K562 (cell line): Measurements from ENCODE around the gene CFAP141. TPM values are rescaled to one million over a fixed set of nuclear protein-coding genes. Genes with fewer than 3 reads are reported as not detected.

Source experiments
- ELF1 ChIP-seq: fragments of 200-800 bp; sonication (Bioruptor generic); IDR thresholded peaks from 2 replicates; pipeline ENCODE4 v1.6.1; 2016; ENCODE audit warnings: missing genetic modification characterization, missing compliant biosample characterization
- GATAD2B ChIP-seq: fragments of 450-650 bp; IDR thresholded peaks from 2 replicates; pipeline ENCODE4 v1.6.1; 2017; ENCODE audit warnings: mild to moderate bottlenecking, borderline replicate concordance
- NR4A1 ChIP-seq, 2 experiments: fragments of 250-450 bp in 1 of 2; fragments of 450-650 bp in 1 of 2; sonication (Bioruptor Pico) in 1 of 2; IDR thresholded peaks; 2 replicates each; pipeline versions ENCODE4 v1.4.0 to v1.6.1; 2016 to 2020; ENCODE audit warnings: mild to moderate bottlenecking in 2 of 2, missing compliant biosample characterization in 1 of 2, missing genetic modification characterization in 1 of 2, moderate library complexity in 1 of 2
- PURB ChIP-seq: sonication (generic); formaldehyde crosslinking; IDR thresholded peaks from 2 replicates; pipeline ENCODE4 v1.9.0; 2021; ENCODE audit warnings: low read depth, mild to moderate bottlenecking, missing genetic modification reagents
- SREBF1 ChIP-seq: fragments of 150-350 bp; IDR thresholded peaks from 2 replicates; pipeline ENCODE4 v1.6.1; 2014; ENCODE audit warnings: antibody characterized with exemption, low read depth, low read length, borderline replicate concordance
- ZEB2 ChIP-seq: fragments of 450-650 bp; IDR thresholded peaks from 2 replicates; pipeline ENCODE4 v1.6.1; 2016
- polyA plus RNA-seq, 8 experiments: library from polyadenylated mRNA; depleted of rRNA in 4 of 8; stranded (reverse) in 5 of 8; unstranded in 3 of 8; fragments of >200 nt; fragmentation: Nextera tagmentation in 2 of 8; fragmentation: Illumina TruSeq in 1 of 8; extraction: Ambion mirVana in 2 of 8; extraction: Trizol in 1 of 8; gene quantifications; 2 replicates each; pipeline versions ENCODE4 v1.2.1 to v1.2.3, GENCODE V29; 2011 to 2014; ENCODE audit warnings: inconsistent platforms in 1 of 8, missing spikeins in 1 of 8
- total RNA-seq, 7 experiments: library from RNA; depleted of rRNA in 6 of 7; stranded (reverse); fragments of >200 nt in 6 of 7; fragmentation: Illumina TruSeq in 2 of 7; extraction: Trizol in 2 of 7; gene quantifications; 2 replicates each; pipeline versions ENCODE4 v1.2.1 to v1.2.3, GENCODE V29; 2011 to 2021; ENCODE audit warnings: low replicate concordance in 1 of 7
- TF ChIP-seq, protein P1 (sequence below): fragments of 250-450 bp; sonication (Bioruptor Pico); IDR thresholded peaks from 2 replicates; pipeline ENCODE4 v1.6.1; 2021; ENCODE audit warnings: mild to moderate bottlenecking
- TF ChIP-seq, protein P2 (sequence below): sonication (generic); formaldehyde crosslinking; IDR thresholded peaks from 2 replicates; pipeline ENCODE4 v1.8.1; 2023; ENCODE audit warnings: mild to moderate bottlenecking, missing genetic modification reagents
- TF ChIP-seq, protein P3 (sequence below): sonication (generic); formaldehyde crosslinking; IDR thresholded peaks from 2 replicates; pipeline ENCODE4 v1.8.0; 2022; ENCODE audit warnings: mild to moderate bottlenecking, missing genetic modification reagents

CFAP141 gene
- total and polyA plus RNA-seq, 9 of the 15 experiments (the other 6 are each of a cell fraction or from before 2014, with no cell fraction given) = not detected

- TF ChIP-seq, protein P1, sequence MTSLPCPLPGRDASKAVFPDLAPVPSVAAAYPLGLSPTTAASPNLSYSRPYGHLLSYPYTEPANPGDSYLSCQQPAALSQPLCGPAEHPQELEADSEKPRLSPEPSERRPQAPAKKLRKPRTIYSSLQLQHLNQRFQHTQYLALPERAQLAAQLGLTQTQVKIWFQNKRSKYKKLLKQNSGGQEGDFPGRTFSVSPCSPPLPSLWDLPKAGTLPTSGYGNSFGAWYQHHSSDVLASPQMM (CRISPR knock-in tag) = no peak
- TF ChIP-seq SREBF1 (no peak), ZEB2 (no peak), GATAD2B (no peak), ELF1 (tag) (no peak), NR4A1 (CRISPR knock-in tag; IDR thresholded peaks at IDR 0.05) (no peak), NR4A1 (tag; IDR thresholded peaks at IDR 0.05) (no peak), PURB (CRISPR knock-in tag) (no peak)
- TF ChIP-seq, protein P2, sequence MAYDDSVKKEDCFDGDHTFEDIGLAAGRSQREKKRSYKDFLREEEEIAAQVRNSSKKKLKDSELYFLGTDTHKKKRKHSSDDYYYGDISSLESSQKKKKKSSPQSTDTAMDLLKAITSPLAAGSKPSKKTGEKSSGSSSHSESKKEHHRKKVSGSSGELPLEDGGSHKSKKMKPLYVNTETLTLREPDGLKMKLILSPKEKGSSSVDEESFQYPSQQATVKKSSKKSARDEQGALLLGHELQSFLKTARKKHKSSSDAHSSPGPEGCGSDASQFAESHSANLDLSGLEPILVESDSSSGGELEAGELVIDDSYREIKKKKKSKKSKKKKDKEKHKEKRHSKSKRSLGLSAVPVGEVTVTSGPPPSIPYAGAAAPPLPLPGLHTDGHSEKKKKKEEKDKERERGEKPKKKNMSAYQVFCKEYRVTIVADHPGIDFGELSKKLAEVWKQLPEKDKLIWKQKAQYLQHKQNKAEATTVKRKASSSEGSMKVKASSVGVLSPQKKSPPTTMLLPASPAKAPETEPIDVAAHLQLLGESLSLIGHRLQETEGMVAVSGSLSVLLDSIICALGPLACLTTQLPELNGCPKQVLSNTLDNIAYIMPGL (CRISPR knock-in tag) = no peak
- TF ChIP-seq, protein P3, sequence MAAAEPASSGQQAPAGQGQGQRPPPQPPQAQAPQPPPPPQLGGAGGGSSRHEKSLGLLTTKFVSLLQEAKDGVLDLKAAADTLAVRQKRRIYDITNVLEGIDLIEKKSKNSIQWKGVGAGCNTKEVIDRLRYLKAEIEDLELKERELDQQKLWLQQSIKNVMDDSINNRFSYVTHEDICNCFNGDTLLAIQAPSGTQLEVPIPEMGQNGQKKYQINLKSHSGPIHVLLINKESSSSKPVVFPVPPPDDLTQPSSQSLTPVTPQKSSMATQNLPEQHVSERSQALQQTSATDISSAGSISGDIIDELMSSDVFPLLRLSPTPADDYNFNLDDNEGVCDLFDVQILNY (CRISPR knock-in tag) = no peak
Observed at GRCh38 chr1:154167461-154167860, 38.7 kb downstream of the CFAP141 start (continued).
